ENCODE measurements around the gene SCN2A. TPM values are rescaled to one million over a fixed set of nuclear protein-coding genes. Genes with fewer than 3 reads are reported as not detected.
"Not testable (repeated sequence)": the region's sequence is repeated elsewhere in the genome, so short reads cannot be mapped to it uniquely, and the experiment has no call there.

Gene SCN2A
- total RNA-seq, 1 experiment from 2014 or later: 0.39 TPM

GRCh38 chr2:165328272-165328671 is 89.1 kb downstream of the SCN2A start (continued):
- TF ChIP-seq JUN (CRISPR knock-in tag; IDR thresholded peaks at IDR 0.05) (no peak), NFATC4 (CRISPR knock-in tag; IDR thresholded peaks at IDR 0.05) (no peak), NFYB (CRISPR knock-in tag; conservative IDR thresholded peaks at IDR 0.05; ENCODE audit: low read depth) (no peak), ZNF423 (CRISPR knock-in tag; IDR thresholded peaks at IDR 0.05) (no peak), NR2C2 (CRISPR knock-in tag; IDR thresholded peaks at IDR 0.05) (no peak), ZNF512 (CRISPR knock-in tag; IDR thresholded peaks at IDR 0.05; ENCODE audit: borderline replicate concordance) (no peak), SP1 (CRISPR knock-in tag; conservative IDR thresholded peaks at IDR 0.05) (no peak), ZNF138 (CRISPR knock-in tag; conservative IDR thresholded peaks at IDR 0.05) (no peak)

- H3K4me1 Mint-ChIP-seq; DNase-seq (ENCODE audit: low spot score); H3K27ac Mint-ChIP-seq; H3K27me3 Mint-ChIP-seq (ENCODE audit: low read depth); ATAC-seq; H3K4me3 Mint-ChIP-seq; POLR2A ChIA-PET; H3K36me3 Mint-ChIP-seq; CTCF ChIA-PET; H3K9me3 Mint-ChIP-seq: not testable (repeated sequence)
- peak; percentile 91 for TF ChIP-seq HMGA2 (CRISPR knock-in tag; IDR thresholded peaks at IDR 0.05)
Measured at GRCh38 chr2:165344276-165344675, 105.1 kb downstream of the SCN2A start.

- H3K36me3 Mint-ChIP-seq: no peaks in the 10 kb centered on the region
- POLR2A ChIA-PET: no interaction called here
- TF ChIP-seq PRDM15 (CRISPR knock-in tag; IDR thresholded peaks at IDR 0.05) (no peak), TCF7 (CRISPR knock-in tag; IDR thresholded peaks at IDR 0.05; ENCODE audit: low read depth) (no peak), ZNF232 (CRISPR knock-in tag; IDR thresholded peaks at IDR 0.05) (no peak), GRHL2 (CRISPR knock-in tag; IDR thresholded peaks at IDR 0.05; ENCODE audit: insufficient replicate concordance, severe bottlenecking) (no peak), OVOL2 (CRISPR knock-in tag; IDR thresholded peaks at IDR 0.05; ENCODE audit: borderline replicate concordance) (no peak), EMX1 (CRISPR knock-in tag; IDR thresholded peaks at IDR 0.05) (no peak), ZSCAN18 (CRISPR knock-in tag; IDR thresholded peaks at IDR 0.05) (no peak), CTCF (IDR thresholded peaks at IDR 0.05) (no peak), MXD4 (CRISPR knock-in tag; IDR thresholded peaks at IDR 0.05; ENCODE audit: borderline replicate concordance) (no peak), ZBTB21 (CRISPR knock-in tag; IDR thresholded peaks at IDR 0.05; ENCODE audit: borderline replicate concordance) (no peak)
- no peak overlapping the region for H3K27ac Mint-ChIP-seq
- peaks cover 3% of the 10 kb centered on the region; the same call in 1 of the 2 replicates for H3K9me3 Mint-ChIP-seq
- no peaks in the 10 kb centered on the region for H3K4me1 Mint-ChIP-seq
- no peaks in the 10 kb centered on the region for H3K27me3 Mint-ChIP-seq (ENCODE audit: low read depth)
- DNase-seq (ENCODE audit: low spot score) (no peak), ATAC-seq (no peak)
- CTCF ChIA-PET: no interaction called here
- no peak overlapping the region for H3K4me3 Mint-ChIP-seq
Measured at GRCh38 chr2:165348441-165348840, 109.2 kb downstream of the SCN2A start.

All from WTC11 (cell line).